Measurements from ENCODE around the gene RRP15.
"Not testable (repeated sequence)": the region's sequence is repeated elsewhere in the genome, so short reads cannot be mapped to it uniquely, and the experiment has no call there.

Gene RRP15

DNA sequence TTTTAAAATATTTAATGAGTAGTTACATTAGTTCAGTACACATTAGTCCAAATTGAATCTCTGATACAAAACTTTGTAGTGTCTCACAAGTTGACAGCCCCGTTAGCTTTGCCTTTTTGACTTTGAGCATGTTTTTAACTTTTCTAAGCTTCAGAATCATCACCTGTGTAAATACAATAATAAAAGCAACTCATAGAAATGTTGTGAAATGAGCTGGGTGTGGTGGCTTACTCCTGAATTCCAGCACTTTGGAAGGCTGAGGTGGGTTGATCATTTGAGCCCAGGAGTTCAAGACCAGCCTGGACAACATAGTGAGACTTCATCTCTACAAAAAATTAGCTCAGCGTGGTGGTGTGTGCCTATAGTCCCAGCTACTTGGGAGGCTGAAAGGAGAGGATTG lies 11.1 kb downstream of the RRP15 start:
- no peak for DNase-seq (ENCODE audit: low read depth in 2 of 2, low spot score in 1 of 2)

DNA sequence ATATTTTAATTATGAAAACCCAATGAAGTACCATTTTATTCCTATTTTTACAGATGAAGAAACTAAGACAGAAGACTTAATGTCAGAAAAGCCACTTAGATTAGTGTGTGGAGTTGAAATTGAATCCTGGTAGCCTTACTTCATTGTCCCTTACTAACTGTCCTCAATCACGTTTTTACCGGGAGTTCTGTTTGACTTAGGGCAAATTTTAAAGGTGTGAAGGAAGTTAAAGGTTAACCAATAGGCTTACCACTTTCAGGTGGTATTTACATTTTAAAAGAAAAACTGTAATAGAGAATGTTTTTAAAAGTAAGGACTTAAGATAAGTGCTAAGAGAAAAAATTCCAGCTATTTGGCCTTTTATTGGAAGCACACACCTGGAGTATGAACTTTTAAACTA lies 12.4 kb downstream of the RRP15 start:
- no peak for DNase-seq (ENCODE audit: low read depth in 2 of 2, low spot score in 1 of 2)

DNA sequence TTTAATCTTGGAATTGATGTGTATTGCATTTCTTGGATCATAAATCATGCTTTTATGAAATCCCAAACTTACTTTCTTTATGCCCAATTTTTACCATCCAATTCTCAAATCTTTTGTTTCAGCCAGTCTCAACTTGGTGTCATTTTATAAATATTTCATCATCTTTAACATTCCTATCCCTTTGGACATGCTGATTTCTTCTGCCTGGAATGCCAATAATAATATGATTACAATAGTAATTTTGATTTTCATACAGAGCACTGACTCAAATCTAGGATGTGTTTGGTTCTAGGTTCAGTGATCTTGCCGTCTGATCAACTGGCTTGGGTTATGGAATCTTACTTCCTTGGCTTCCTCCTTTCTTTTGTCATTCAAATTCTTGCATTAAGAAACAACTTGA lies 12.8 kb downstream of the RRP15 start:
- no peak for DNase-seq (ENCODE audit: low read depth in 2 of 2, low spot score in 1 of 2)

DNA sequence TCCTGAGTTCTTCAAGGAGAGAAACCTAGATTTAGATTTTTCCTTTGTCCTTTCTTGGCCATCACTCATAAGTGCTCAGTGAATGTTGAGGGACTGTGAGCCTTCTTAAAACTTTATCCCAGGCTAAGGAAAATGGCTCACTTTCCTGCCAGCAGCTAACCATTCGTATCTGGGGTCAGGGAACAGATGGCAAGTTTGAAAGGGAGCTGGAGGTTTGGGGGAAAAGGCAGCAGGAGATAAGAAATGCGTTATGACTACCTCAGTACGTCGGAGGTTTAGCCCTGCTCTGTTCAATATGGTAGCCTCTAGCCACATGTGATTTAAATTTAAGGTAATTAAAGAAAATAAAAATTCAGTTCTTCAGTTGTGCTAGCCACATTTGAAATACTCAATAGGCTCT lies 13.3 kb downstream of the RRP15 start:
- DNase-seq (ENCODE audit: low read depth in 2 of 2, low spot score in 1 of 2): no peak

DNA sequence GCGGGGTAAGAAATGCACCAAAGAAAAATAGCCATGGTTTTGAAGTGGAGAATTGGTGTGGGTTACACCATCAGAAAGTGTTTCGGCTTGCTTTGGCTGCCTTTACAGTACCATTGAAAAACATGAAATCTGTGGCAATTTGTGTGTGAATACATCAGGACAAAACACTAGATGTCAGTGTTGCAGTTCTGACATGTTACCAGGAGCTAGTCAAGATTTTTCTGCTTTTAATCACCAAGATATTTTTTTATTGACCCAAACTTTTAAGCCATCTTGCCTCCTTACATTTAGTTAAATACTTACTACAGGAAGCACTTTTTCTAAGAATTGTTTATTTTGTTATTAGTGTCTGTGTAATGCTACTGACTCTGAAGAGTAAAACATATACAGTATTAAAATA lies 14.3 kb downstream of the RRP15 start:
- DNase-seq (ENCODE audit: low read depth in 2 of 2, low spot score in 1 of 2): no peak

DNA sequence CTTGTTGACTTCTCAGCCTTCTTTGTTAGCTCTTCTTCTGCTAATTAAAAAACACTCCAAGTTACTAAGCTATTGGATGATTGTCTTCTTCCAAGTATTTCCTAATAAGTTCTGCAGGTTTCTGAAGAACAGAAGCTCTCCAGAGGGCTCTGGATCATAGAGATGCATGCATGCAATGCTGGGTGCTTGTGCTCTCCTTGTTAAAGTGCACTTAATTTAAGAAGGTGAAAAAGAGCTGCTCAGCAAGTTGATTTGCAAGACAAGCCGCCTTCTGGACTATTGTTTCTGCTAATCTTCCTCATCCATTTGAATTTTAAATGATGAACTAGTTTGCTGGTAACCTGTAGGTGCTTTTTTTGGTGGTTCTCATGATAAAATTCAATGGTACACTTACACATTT lies 16.1 kb downstream of the RRP15 start:
- no peak for DNase-seq (ENCODE audit: low read depth in 2 of 2, low spot score in 1 of 2)

DNA sequence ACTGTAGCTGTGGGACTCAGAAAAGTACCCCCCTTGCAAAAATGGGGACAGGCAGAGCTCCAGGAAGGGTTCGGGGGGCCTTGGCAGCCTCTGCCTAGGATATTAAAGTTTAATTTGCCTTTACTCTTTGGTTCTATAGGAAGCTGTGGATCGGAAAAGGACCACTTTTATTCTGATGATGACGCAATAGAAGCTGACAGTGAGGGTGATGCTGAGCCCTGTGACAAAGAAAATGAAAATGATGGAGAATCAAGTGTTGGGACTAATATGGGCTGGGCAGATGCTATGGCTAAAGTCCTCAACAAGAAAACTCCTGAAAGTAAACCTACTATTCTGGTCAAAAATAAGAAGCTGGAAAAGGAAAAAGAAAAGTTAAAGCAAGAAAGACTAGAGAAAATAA lies 17.1 kb downstream of the RRP15 start:
- no peak for DNase-seq (ENCODE audit: low read depth in 2 of 2, low spot score in 1 of 2)

DNA sequence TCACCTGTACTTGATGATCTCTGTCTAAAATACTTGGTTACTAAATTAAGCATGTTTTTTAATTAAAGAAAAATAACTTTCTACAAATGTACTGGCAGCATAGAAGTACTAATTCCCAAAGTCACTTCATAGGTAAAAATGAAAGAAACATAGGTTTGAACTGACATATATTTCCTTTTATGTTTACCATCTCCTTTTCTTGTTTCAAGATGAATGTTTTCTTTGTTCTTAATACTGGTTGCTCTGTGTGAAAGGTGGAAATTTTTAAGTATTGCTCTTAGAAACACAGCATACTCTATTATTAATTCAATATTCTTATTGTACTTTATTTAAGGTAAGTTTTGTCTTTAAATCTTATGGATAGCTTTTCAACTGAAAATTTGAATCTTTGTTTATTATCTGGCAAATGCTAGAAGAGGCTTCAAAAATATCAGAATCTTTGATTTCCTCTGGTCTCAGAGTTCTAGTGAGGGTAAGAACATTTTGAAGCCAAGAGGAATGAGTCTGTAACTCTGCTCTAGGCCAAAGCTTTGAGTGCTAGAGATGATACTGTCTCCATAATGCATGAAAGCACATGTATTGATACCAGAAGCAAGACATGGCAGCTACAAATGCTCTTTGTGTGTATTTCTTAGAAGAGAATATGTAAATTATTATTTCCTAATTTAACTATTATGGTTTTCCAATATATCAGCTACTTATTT lies 18.2 kb downstream of the RRP15 start:
- no peak for DNase-seq (ENCODE audit: low read depth in 2 of 2, low spot score in 1 of 2)

DNA sequence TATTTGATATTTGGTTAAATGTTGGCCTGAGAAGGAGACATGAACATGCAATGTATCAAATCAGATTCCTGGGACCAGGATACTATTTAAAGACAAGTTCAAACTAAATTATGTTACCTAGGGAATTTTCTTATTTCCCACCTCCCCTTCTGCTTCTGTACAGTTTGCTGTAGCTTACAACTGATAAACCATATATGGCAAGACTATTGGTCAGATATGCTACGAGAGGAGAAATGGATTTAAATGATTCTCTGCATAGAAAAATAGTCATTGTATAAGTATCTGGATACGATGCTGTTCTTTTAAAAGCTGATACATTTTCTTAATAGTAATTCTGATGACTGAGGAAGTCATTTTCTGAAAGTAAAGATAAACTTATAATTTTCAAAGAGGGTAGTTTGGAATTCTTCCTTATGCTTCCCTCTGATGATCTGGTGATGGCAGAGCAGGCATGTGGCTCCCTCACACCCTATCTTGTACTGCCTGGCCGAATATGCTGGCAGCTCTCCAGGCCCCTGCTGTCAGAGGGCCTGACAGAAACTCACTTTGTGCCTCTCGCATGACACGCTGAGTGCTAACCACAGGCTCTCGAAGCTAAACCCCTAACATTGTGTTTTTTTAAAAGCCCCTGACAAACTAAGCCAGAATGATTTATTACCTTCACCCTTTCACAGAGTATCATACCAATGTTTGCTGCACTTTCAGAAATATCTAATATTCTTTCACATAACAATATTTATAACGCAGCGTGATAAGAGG lies 19.4 kb downstream of the RRP15 start:
- no peak for DNase-seq (ENCODE audit: low read depth in 2 of 2, low spot score in 1 of 2)

DNA sequence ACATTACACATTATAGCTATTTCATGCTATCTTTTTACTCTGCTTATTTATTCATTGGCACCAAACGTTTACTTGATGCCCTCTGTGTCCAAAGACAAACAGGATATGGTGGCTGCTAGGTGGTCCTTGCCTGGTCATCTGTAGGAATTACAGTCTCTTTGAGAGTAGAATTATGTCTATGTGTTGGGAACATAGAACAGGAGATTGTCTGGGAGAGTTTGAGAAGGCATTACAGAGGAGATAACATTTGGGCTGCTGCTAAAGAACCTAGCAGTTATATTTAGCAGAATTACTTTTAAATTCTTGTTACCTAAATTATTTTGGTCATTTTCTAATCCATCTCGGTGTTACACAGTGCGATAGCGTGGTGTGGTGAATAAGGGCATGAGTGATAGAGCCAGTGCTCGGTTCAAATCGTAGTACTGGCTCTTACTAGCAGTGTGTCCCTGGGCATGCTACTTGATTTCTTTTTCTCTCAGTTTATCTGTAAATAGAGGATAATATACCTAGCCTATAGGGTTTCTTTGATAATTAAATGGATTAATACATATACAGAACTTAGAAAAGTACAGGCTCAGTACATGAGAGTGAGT lies 20.5 kb downstream of the RRP15 start:
- no peak for DNase-seq (ENCODE audit: low read depth in 2 of 2, low spot score in 1 of 2)

DNA sequence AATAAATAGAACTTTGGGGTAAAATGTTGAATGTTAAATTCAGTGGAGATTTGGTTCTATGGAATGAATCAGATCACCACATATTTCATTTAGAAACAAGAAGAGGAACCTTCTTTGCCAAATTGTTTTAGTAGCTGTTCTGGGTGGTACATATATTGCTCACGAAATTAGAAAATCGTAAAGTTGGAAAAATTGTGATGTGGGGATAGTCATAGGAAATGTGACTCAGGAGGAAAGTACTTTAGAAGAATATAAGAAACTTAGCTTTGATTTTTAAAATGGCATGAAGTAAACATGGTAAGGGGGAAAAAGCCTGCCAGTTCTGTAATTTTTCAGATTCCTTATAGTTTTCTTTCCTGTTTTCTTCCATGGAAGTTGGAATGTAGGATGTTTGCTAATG lies 27.4 kb downstream of the RRP15 start:
- no peak for DNase-seq (ENCODE audit: low read depth in 2 of 2, low spot score in 1 of 2)

DNA sequence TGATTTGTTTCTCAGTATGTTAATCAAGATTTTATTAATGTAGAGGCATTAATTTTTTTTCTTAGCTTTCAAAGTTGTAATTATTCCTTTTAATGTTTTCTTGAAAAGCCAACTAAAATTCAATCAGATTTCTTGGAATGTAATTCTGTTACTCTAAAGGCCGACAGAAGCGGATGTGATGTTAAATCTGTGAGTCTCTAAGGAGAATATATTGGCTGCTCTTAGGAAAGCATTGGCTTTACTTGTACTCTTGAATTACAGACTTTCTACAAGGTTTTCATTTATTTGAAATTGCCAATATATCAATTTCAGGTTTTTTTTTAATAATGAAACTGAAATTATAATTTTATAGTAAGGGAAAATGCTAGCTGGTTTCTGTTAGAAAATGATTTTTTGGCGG lies 29.2 kb downstream of the RRP15 start:
- no peak for DNase-seq (ENCODE audit: low read depth in 2 of 2, low spot score in 1 of 2)

DNA sequence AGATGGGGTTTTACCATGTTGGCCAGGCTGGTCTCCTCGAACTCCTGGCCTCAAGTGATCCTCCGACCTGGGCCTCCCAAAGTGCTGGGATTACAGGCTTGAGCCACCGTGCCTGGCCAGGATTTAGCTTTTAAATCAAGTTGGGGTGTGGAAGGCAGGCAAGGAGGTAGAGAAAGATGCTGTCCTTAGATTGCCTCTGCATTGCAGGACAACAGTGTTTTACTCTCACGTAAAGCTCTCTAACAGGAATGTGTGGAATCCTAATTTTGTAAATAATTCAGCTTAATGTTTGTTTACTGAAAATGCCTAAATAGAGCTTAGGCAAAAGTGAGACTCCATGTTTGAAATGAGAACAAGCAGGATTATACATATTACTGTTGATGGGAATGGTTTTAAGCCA lies 30.5 kb downstream of the RRP15 start:
- no peak for DNase-seq (ENCODE audit: low read depth in 2 of 2, low spot score in 1 of 2)

DNA sequence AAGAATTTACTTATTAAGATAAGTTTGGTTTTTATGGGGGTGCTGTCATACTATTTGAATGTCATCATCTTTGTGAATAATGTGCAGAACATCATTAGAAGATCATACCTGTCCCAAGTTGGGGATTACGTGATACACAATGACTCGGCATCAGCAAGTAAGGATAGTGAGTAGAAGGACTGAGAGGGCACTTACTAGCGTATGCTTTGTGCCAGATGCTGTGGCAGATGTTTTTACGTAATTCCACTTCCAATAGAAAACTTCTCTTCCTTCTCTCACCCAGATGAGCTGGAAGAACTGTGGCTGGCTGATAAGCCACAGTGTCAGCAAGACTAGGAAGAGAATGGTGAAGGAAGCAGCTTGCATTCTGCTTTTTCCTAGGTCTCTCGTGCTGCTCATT lies 32.0 kb downstream of the RRP15 start:
- no peak for DNase-seq (ENCODE audit: low read depth in 2 of 2, low spot score in 1 of 2)

DNA sequence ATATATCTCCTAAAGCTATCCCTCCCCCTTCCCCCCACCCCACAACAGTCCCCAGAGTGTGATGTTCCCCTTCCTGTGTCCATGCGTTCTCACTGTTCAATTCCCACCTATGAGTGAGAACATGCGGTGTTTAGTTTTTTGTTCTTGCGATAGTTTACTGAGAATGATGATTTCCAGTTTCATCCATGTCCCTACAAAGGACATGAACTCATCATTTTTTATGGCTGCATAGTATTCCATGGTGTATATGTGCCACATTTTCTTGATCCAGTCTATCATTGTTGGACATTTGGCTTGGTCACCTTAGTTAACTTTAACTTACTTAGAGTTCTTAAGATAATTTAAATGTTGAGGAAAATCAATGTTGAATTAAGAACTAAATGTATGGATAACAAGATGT lies 35.1 kb downstream of the RRP15 start:
- DNase-seq (ENCODE audit: low read depth in 2 of 2, low spot score in 1 of 2): not testable (repeated sequence)

DNA sequence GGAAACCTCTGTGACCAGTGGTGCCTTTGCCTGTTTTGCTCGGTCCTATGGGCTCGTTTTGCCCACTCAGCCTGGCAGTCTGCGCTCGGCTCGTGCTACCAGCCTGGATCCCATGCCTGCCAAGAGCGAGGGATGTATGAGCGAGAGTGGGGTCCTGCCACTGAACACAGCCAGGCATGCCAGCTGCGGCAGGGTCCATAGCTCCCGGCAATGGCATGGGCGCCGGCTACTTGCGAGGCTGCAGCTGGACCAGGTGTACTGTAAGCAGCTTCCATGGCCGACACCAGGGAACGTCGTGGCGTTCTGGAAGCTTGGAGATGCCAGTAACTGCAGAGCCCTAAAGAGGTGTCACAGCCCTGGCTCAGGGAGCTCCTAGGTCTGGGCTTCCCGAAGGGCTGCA lies 37.7 kb downstream of the RRP15 start:
- DNase-seq (ENCODE audit: low read depth in 2 of 2, low spot score in 1 of 2): no peak

DNA sequence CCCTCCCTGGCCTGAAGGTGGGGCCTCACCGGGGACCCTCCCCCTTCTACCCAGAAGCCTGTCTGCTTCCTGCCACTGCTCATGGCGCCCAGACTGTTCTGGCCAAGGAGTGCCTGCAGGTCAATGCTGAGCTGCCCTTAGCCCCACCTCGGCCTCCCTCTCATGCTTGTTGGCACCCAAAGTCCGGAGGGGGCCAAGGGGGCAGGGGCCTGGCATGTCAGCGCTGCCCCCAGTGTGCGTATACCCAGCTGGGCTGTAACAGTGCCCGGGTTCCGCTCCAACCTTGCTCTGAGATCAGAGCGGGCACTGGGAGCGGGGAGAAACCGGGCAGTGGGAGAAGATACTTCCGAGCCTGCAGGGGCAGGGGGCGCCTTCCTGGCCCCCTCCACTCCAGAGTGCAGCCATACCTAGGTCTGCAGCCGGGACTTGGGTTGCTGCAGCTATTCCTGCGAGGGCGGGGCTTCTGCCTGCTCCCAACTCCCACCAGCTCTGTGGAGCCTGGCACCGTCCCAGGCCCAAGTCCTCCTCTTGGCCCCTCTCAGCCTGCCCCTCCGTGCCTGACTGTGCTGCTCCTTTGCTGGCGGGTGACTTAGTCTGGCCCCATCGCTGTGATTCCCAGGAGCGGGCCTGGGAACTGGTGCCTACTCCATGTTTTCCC lies 38.6 kb downstream of the RRP15 start:
- DNase-seq (ENCODE audit: low read depth in 2 of 2, low spot score in 1 of 2): no peak

DNA sequence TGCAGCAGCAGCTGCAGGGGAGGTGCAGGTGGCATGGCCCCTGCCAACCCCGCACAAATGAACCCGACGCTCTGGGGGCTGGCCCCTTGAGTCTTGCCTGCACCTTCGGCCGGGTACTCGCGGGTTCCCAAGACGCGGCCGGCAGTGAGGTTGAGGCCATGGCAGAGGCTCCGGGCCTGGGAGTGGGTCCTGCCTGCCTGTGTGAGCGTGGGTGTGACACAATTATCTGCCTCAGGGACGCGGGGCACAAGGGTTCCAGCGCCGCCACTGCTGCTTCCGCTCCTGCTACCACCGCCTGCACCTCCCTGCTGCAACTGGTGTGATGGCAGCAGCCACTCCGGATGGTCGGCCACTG lies 39.1 kb downstream of the RRP15 start:
- DNase-seq (ENCODE audit: low read depth in 2 of 2, low spot score in 1 of 2): no peak

DNA sequence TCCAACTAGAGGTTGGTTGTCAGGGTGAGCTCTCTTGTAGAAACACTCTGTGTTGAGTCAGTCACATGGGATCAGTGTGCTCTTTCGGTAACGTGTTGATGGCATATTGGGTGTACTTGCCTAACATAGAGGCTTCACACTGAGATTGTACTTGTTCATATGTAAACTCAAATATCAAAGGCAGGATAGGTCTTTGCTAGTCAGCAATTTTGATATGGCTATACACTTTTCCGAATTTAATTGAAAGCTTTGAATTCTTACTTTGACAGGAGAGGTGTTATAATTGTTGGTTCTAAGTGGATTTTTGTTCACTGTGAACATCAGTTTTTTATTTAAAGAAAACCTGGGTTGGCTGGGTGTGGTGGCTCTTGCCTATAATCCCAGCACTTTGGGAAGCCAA lies 43.7 kb downstream of the RRP15 start:
- DNase-seq (ENCODE audit: low read depth in 2 of 2, low spot score in 1 of 2): no peak

DNA sequence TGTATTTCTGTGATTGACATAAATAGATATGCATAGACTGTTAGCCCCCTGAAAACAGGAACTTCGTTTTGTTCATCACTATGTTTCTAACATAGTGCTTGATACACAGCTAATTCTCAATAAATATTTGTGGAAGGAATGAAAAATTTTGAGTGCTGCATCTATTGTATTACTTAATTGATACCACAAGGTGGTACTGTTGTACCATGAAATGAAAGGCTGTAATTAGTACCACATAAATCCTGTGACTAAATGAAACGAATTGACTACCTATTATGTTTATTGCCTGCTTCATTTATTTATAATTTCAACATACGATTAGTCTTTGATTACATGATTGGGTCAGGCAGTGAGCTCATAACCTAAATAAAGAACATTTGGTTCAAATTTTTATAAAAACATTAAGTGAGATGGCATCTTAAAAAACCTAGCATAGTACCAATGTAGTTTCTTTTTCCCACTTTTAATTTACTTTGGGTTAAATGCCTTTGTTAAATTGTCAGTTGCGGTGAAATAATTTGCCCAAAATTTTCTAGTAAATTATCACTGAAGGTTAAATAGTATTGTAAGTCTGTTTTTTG lies 45.0 kb downstream of the RRP15 start:
- no peak for DNase-seq (ENCODE audit: low read depth in 2 of 2, low spot score in 1 of 2)

DNA sequence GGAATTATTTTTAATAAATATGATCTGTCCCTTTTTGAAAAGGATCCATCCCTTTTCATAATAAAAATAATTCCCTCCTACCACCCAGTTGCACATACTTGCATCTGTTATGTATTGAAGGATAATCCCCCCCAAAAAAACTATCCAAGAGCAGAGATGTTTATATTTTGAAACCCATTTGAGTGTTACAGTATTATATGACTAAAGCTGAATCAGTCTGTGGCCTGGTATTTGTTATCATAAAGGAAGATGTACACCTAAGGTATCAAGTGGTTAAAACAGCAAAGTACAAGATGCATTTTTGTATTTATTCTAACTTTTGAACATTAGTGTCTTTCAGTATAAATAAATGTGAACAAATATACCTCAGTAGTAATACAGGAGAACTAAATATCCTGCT lies 47.3 kb downstream of the RRP15 start:
- no peak for DNase-seq (ENCODE audit: low read depth in 2 of 2, low spot score in 1 of 2)

DNA sequence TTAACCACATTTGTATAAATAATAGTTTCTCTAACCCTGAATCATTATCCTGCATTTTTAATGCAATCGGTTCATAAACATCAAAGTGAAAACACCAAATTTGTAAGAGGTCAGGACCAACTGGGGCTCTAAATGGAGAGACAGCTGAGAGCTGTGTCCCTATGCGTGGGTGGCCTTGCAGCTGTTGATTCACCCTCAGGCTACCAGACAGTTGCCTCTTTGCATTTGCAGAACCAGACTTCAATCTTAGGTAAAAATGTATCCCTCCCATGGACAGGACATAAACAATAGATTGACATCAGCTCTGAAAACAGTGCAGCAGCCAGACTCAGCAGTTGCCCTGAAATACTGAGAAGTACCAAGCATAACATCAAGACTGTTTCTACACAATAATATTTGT lies 51.2 kb downstream of the RRP15 start:
- DNase-seq (ENCODE audit: low read depth in 2 of 2, low spot score in 1 of 2): no peak
